Lung (tissue), 12 donors: ENCODE data around the gene KCNE4. TPM values are rescaled to one million over a fixed set of nuclear protein-coding genes. Genes with fewer than 3 reads are reported as not detected.

Experiments
- ATAC-seq: fragments of 200-7000 bp; cut with Tn5 transposase; one replicate; pipeline ENCODE4 v1.9.1; 2020; ENCODE audit warnings: moderate number of reproducible peaks; ENCODE audit not compliant: insufficient read depth, low FRiP score
- DNase-seq, 3 donors: peaks; one replicate each; pipeline ENCODE4 v3.0.0-alpha.2; 2013 to 2017
- H3K27ac ChIP-seq, 2 donors: one replicate each; pipeline ENCODE4 v1.5.1; 2013; ENCODE audit warnings: mild to moderate bottlenecking in 2 of 2, moderate library complexity in 2 of 2, control low read depth in 1 of 2, inconsistent platforms in 1 of 2, low read depth in 1 of 2, low read length in 1 of 2
- H3K27me3 ChIP-seq, 3 donors: one replicate each; pipeline ENCODE4 v1.5.1; 2013; ENCODE audit warnings: low read length in 2 of 3; ENCODE audit not compliant: control insufficient read depth in 3 of 3, insufficient read depth in 3 of 3
- H3K36me3 ChIP-seq, 4 donors: one replicate each; pipeline ENCODE4 v1.5.1; 2013; ENCODE audit warnings: low read length in 4 of 4, mild to moderate bottlenecking in 1 of 4, moderate library complexity in 1 of 4; ENCODE audit not compliant: control insufficient read depth in 4 of 4, insufficient read depth in 4 of 4
- H3K4me1 ChIP-seq, 5 donors: one replicate each; pipeline ENCODE4 v1.5.1; 2013; ENCODE audit warnings: low read length in 5 of 5, mild to moderate bottlenecking in 2 of 5, moderate library complexity in 1 of 5; ENCODE audit not compliant: control insufficient read depth in 5 of 5, insufficient read depth in 5 of 5
- H3K4me3 ChIP-seq: one replicate; pipeline ENCODE4 v1.5.1; 2013; ENCODE audit warnings: mild to moderate bottlenecking, control low read depth, moderate library complexity
- H3K9ac ChIP-seq, 2 donors: one replicate each; pipeline ENCODE4 v1.5.1; 2013; ENCODE audit warnings: low read length in 2 of 2, control low read depth in 1 of 2; ENCODE audit not compliant: insufficient read depth in 1 of 2
- H3K9me3 ChIP-seq, 4 donors: one replicate each; pipeline ENCODE4 v1.5.1; 2013; ENCODE audit warnings: low read length in 3 of 4, mild to moderate bottlenecking in 1 of 4, moderate library complexity in 1 of 4; ENCODE audit not compliant: control insufficient read depth in 4 of 4, insufficient read depth in 3 of 4
- WGBS, 2 donors: extraction: QIAGEN DNeasy Blood & Tissue Kit; methylation state at CpG; one replicate each; pipeline ENCODE4 v1.1.7; 2013; 5-methylcytosine and 5-hydroxymethylcytosine counted together
- polyA plus RNA-seq, 2 donors: library from polyadenylated mRNA; stranded (reverse); fragments of 200-250 nt; gene quantifications; one replicate each; pipeline ENCODE4 v1.2.1, GENCODE V29; 2013
- total RNA-seq, 2 donors: library from RNA; depleted of rRNA in 1 of 2; stranded (reverse); fragments of >200 nt in 1 of 2; gene quantifications; one replicate each; pipeline ENCODE4 v1.2.1, GENCODE V29; 2014 to 2021
- TF ChIP-seq, protein P1 (sequence below): IDR thresholded peaks from 2 replicates; pipeline ENCODE4 v1.5.1; 2012; ENCODE audit warnings: mild to moderate bottlenecking; ENCODE audit errors: control extremely low read depth, extremely low read depth
- donor health status: control.
- donor health status: control.
- donor health status: Bipolar disorder and iron deficiency.
- donor health status: healthy.
- donor health status: DM: yes; HTN: yes; CAD: no.

KCNE4 gene
- total and polyA plus RNA-seq, 4 donors: 0.79 to 5.3 (median 1.0) TPM

DNA sequence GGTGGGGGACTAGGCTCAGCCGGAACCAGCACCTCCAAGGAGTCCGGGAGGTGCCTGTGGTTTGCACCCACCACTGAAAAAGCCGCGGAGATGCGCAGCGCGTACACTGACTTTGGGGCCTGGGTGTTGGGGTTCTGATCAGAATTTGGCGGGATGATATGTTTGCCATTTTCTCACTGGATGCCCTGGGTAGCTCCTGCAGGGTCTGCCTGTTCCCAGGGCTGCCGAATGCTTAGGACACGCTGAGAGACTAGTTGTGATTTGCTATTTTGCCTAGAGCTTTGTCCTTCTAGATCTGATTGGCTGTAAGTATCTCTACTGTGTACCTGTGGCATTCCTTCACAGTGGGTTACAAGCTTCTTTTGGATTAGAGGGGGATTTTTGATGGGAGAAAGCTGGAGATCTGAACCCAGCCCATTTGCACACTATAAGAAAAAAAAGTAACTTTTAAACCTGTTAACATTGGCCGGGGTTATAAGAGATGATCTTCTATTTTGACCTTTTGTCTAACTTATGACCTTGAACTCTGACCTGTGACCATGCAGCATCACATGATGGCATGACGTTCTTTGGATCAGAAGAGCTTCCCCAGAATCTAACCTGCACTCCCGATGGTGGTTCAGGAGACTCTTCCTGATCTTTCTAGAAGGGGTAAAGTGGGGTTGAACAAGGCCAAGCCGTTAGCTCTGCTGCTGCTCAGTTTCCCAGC, 1.6 kb downstream of the KCNE4 start:
- ATAC-seq (no peak), DNase-seq (peak in 2 of 3 donors; percentile 32 to 50)
- 72 to 78% methylated on average over 14 of the region's 14 CpGs for WGBS, 2 donors
- no peaks in the 10 kb centered on the region for H3K27me3 ChIP-seq
- H3K4me1 ChIP-seq: peaks cover 0 to 68% (median 24%) of the 10 kb centered on the region in 5 donors
- H3K9ac ChIP-seq: peak overlapping the region in 1 of 2 donors; percentile 69
- no peaks in the 10 kb centered on the region for H3K36me3 ChIP-seq
- H3K4me3 ChIP-seq: no peak overlapping the region
- H3K9me3 ChIP-seq: no peaks in the 10 kb centered on the region
- peak overlapping the region; percentile 36 to 78 for H3K27ac ChIP-seq
- TF ChIP-seq, protein P1, sequence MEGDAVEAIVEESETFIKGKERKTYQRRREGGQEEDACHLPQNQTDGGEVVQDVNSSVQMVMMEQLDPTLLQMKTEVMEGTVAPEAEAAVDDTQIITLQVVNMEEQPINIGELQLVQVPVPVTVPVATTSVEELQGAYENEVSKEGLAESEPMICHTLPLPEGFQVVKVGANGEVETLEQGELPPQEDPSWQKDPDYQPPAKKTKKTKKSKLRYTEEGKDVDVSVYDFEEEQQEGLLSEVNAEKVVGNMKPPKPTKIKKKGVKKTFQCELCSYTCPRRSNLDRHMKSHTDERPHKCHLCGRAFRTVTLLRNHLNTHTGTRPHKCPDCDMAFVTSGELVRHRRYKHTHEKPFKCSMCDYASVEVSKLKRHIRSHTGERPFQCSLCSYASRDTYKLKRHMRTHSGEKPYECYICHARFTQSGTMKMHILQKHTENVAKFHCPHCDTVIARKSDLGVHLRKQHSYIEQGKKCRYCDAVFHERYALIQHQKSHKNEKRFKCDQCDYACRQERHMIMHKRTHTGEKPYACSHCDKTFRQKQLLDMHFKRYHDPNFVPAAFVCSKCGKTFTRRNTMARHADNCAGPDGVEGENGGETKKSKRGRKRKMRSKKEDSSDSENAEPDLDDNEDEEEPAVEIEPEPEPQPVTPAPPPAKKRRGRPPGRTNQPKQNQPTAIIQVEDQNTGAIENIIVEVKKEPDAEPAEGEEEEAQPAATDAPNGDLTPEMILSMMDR: no peak

DNA sequence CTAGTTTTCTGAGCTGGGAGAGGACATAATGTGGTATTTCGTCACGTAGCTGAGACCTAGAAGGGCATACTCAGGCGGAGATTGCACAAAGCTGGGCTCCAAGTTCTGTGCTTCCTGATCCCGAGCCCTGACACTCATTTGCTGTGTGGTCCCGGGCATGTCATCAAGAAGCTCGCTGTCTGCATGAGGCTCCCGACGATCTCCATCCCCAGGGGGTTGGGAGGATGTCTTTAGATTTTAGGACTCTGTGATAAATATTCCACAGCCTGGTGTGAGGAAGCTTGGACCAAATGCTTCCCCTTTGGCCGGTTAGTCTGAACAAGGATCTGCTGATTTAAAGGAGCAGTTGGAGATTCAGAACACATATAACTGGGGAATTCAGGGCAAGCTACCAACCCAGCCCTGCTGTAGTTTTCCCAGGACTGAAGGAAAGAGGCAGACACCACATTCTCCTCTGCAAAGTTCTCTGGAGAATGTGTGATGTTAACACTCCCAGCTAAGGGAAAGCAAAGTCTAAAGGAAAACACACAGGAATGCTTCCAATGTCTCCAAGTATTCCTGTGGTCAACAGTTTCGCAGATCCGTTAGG, 2.3 kb downstream of the KCNE4 start:
- WGBS, 2 donors: 26 to 28% methylated on average over 11 of the region's 11 CpGs

DNA sequence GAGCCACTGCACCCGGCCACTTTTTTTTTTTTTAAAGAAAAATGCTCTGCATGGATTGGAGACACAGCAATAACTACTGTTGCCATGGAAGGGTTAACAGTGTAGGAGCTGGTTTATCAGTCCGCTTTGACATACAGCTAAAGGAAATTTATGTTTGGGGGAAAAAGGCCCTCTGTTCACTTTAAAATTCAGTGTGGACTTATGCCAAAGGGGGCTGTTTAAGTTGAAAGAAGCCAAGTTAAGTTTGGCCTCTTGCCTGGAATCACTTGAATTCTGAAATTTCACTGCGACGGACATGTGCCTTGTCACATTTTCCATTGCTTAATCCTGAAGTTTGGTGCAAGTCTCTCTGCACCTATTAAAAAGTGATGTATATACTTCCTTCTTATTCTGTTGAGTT, 3.1 kb downstream of the KCNE4 start:
- ATAC-seq (no peak), DNase-seq (peak; percentile 84 to 100 (median 100))
- TF ChIP-seq, protein P1: no peak
- Histone ChIP-seq H3K9ac (no peak overlapping the region), H3K27ac (no peak overlapping the region), H3K27me3 (no peaks in the 10 kb centered on the region), H3K4me3 (no peak overlapping the region), H3K4me1 (peaks cover 0 to 67% (median 24%) of the 10 kb centered on the region in 5 donors), H3K9me3 (no peaks in the 10 kb centered on the region), H3K36me3 (no peaks in the 10 kb centered on the region)
- 30 to 36% methylated on average over 4 of the region's 4 CpGs for WGBS, 2 donors

More for the DNA sequence above, 2.3 kb downstream of the KCNE4 start:
- H3K36me3 ChIP-seq: no peaks in the 10 kb centered on the region
- H3K27me3 ChIP-seq: no peaks in the 10 kb centered on the region
- peak overlapping the region; percentile 36 to 78 for H3K27ac ChIP-seq
- H3K9me3 ChIP-seq: no peaks in the 10 kb centered on the region
- H3K9ac ChIP-seq: peak overlapping the region in 1 of 2 donors; percentile 69
- TF ChIP-seq, protein P1: no peak
- no peak overlapping the region for H3K4me3 ChIP-seq
- ATAC-seq (no peak), DNase-seq (peak; percentile 90 to 97 (median 96))
- peaks cover 0 to 68% (median 24%) of the 10 kb centered on the region in 5 donors for H3K4me1 ChIP-seq
